HepG2 (cell line): ENCODE data around the gene TRIM28. TPM values are rescaled to one million over a fixed set of nuclear protein-coding genes. Genes with fewer than 3 reads are reported as not detected.

Experiments used
- CENPT ChIP-seq: sonication (generic); formaldehyde crosslinking; IDR thresholded peaks from 2 replicates; pipeline ENCODE4 v1.8.0; 2022; ENCODE audit warnings: low read depth, mild to moderate bottlenecking, moderate library complexity, missing genetic modification reagents
- E2F5 ChIP-seq: sonication (generic); formaldehyde crosslinking; conservative IDR thresholded peaks from 2 replicates; pipeline ENCODE4 v1.4.0; 2020; ENCODE audit warnings: missing genetic modification reagents
- EHMT2 ChIP-seq: fragments of 200-600 bp; sonication (generic); IDR thresholded peaks from 2 replicates; pipeline ENCODE4 v1.7.0; 2017; ENCODE audit warnings: antibody characterized with exemption, low read depth, low read length, borderline replicate concordance
- FOXK2 ChIP-seq: fragments of 450-650 bp; IDR thresholded peaks from 2 replicates; pipeline ENCODE4 v1.6.1; 2016
- GATAD2A ChIP-seq: IDR thresholded peaks from 2 replicates; pipeline ENCODE4 v1.6.1; 2016
- HMG20A ChIP-seq: IDR thresholded peaks from 2 replicates; pipeline ENCODE4 v1.6.1; 2016; ENCODE audit warnings: borderline replicate concordance
- HNF4A ChIP-seq: sonication (generic); formaldehyde crosslinking; IDR thresholded peaks from 2 replicates; pipeline ENCODE4 v1.4.0; 2020; ENCODE audit warnings: missing genetic modification reagents
- JUN ChIP-seq: sonication (generic); formaldehyde crosslinking; IDR thresholded peaks from 2 replicates; pipeline ENCODE4 v1.4.0; 2020; ENCODE audit warnings: mild to moderate bottlenecking, missing genetic modification reagents
- KLF9 ChIP-seq: IDR thresholded peaks from 2 replicates; pipeline ENCODE4 v1.6.1; 2016; ENCODE audit warnings: low read depth
- MAFK ChIP-seq, 2 experiments: IDR thresholded peaks in 1 of 2; conservative IDR thresholded peaks in 1 of 2; 2 replicates each; pipeline ENCODE4 v1.6.1; 2011; ENCODE audit warnings: improper control_type of control experiment in 2 of 2, low read length in 2 of 2
- MTF1 ChIP-seq: sonication (generic); formaldehyde crosslinking; IDR thresholded peaks from 2 replicates; pipeline ENCODE4 v1.5.0; 2020; ENCODE audit warnings: missing genetic modification reagents
- MYNN ChIP-seq: sonication (generic); formaldehyde crosslinking; IDR thresholded peaks from 2 replicates; pipeline ENCODE4 v1.4.0; 2020; ENCODE audit warnings: mild to moderate bottlenecking, low read depth, missing genetic modification reagents
- MZF1 ChIP-seq: sonication (generic); formaldehyde crosslinking; IDR thresholded peaks from 2 replicates; pipeline ENCODE4 v1.8.1; 2023; ENCODE audit warnings: mild to moderate bottlenecking, missing genetic modification reagents, borderline replicate concordance
- NPAS2 ChIP-seq: sonication (generic); formaldehyde crosslinking; IDR thresholded peaks from 2 replicates; pipeline ENCODE4 v1.8.0; 2022; ENCODE audit warnings: mild to moderate bottlenecking, missing genetic modification reagents, borderline replicate concordance
- SCMH1 ChIP-seq: sonication (generic); formaldehyde crosslinking; IDR thresholded peaks from 2 replicates; pipeline ENCODE4 v1.9.0; 2021; ENCODE audit warnings: missing genetic modification reagents, mild to moderate bottlenecking, borderline replicate concordance
- SNRNP70 ChIP-seq: fragments of 200-400 bp; formaldehyde crosslinking; IDR thresholded peaks from 2 replicates; pipeline ENCODE4 v1.6.1; 2017; ENCODE audit warnings: mild to moderate bottlenecking, low read depth, low read length, moderate library complexity
- TBX3 ChIP-seq: fragments of 450-650 bp; IDR thresholded peaks from 2 replicates; pipeline ENCODE4 v1.6.1; 2017; ENCODE audit warnings: antibody characterized with exemption, mild to moderate bottlenecking, inconsistent platforms, borderline replicate concordance
- ZEB1 ChIP-seq: IDR thresholded peaks from 2 replicates; pipeline ENCODE4 v1.6.1; 2012; ENCODE audit warnings: mild to moderate bottlenecking, low read depth, inconsistent platforms; ENCODE audit not compliant: insufficient replicate concordance
- ZFAT ChIP-seq: sonication (generic); formaldehyde crosslinking; conservative IDR thresholded peaks from 2 replicates; pipeline ENCODE4 v1.8.1; 2023; ENCODE audit warnings: missing genetic modification reagents, inconsistent platforms
- ZFP36L2 ChIP-seq: sonication (generic); formaldehyde crosslinking; IDR thresholded peaks from 2 replicates; pipeline ENCODE4 v1.4.0; 2020; ENCODE audit warnings: missing genetic modification reagents
- ZFP62 ChIP-seq: sonication (generic); formaldehyde crosslinking; IDR thresholded peaks from 2 replicates; pipeline ENCODE4 v1.4.0; 2020; ENCODE audit warnings: missing genetic modification reagents
- ZNF136 ChIP-seq: sonication (generic); formaldehyde crosslinking; IDR thresholded peaks from 2 replicates; pipeline ENCODE4 v1.8.1; 2022; ENCODE audit warnings: low read depth, mild to moderate bottlenecking, moderate library complexity, missing genetic modification reagents
- ZNF451 ChIP-seq: sonication (generic); formaldehyde crosslinking; IDR thresholded peaks from 2 replicates; pipeline ENCODE4 v1.5.0; 2020; ENCODE audit warnings: mild to moderate bottlenecking, missing genetic modification reagents
- ZNF468 ChIP-seq: sonication (generic); formaldehyde crosslinking; IDR thresholded peaks from 2 replicates; pipeline ENCODE4 v1.8.0; 2022; ENCODE audit warnings: mild to moderate bottlenecking, moderate library complexity, missing genetic modification reagents
- ZNF547 ChIP-seq: sonication (generic); formaldehyde crosslinking; IDR thresholded peaks from 2 replicates; pipeline ENCODE4 v1.5.1; 2020; ENCODE audit warnings: mild to moderate bottlenecking, missing genetic modification reagents
- ZNF550 ChIP-seq: sonication (generic); formaldehyde crosslinking; IDR thresholded peaks from 2 replicates; pipeline ENCODE4 v1.4.0; 2020; ENCODE audit warnings: mild to moderate bottlenecking, missing genetic modification reagents, borderline replicate concordance
- ZNF761 ChIP-seq: sonication (generic); formaldehyde crosslinking; conservative IDR thresholded peaks from 2 replicates; pipeline ENCODE4 v1.4.0; 2020; ENCODE audit warnings: mild to moderate bottlenecking, missing genetic modification reagents
- ZNF83 ChIP-seq: sonication (generic); formaldehyde crosslinking; IDR thresholded peaks from 2 replicates; pipeline ENCODE4 v1.4.0; 2020; ENCODE audit warnings: missing genetic modification reagents, mild to moderate bottlenecking, borderline replicate concordance
- polyA plus RNA-seq, 8 experiments: library from polyadenylated mRNA; depleted of rRNA in 3 of 8; stranded (reverse) in 7 of 8; unstranded in 1 of 8; fragments of >200 nt; fragmentation: Illumina TruSeq in 4 of 8; extraction: Trizol in 4 of 8; gene quantifications; 2 replicates each; pipeline versions ENCODE4 v1.2.1 to v1.2.3, GENCODE V29; 2011 to 2016; ENCODE audit warnings: low read depth in 4 of 8, missing spikeins in 1 of 8, mixed read lengths in 1 of 8; ENCODE audit not compliant: insufficient read depth in 1 of 8
- total RNA-seq, 5 experiments: library from RNA; depleted of rRNA; stranded (reverse); fragments of >200 nt; fragmentation: Illumina TruSeq; extraction: Trizol; gene quantifications; 2 replicates each; pipeline ENCODE4 v1.2.3, GENCODE V29; 2016; ENCODE audit warnings: low read depth in 1 of 5
- TF ChIP-seq, protein P1 (sequence below): sonication (generic); formaldehyde crosslinking; IDR thresholded peaks from 2 replicates; pipeline ENCODE4; 2020; ENCODE audit warnings: missing genetic modification reagents, mild to moderate bottlenecking, borderline replicate concordance

Gene TRIM28
- total and polyA plus RNA-seq, 2 of the 13 experiments (the other 11 are each of a cell fraction or from before 2014, with no cell fraction given), result 361 to 439 TPM

DNA sequence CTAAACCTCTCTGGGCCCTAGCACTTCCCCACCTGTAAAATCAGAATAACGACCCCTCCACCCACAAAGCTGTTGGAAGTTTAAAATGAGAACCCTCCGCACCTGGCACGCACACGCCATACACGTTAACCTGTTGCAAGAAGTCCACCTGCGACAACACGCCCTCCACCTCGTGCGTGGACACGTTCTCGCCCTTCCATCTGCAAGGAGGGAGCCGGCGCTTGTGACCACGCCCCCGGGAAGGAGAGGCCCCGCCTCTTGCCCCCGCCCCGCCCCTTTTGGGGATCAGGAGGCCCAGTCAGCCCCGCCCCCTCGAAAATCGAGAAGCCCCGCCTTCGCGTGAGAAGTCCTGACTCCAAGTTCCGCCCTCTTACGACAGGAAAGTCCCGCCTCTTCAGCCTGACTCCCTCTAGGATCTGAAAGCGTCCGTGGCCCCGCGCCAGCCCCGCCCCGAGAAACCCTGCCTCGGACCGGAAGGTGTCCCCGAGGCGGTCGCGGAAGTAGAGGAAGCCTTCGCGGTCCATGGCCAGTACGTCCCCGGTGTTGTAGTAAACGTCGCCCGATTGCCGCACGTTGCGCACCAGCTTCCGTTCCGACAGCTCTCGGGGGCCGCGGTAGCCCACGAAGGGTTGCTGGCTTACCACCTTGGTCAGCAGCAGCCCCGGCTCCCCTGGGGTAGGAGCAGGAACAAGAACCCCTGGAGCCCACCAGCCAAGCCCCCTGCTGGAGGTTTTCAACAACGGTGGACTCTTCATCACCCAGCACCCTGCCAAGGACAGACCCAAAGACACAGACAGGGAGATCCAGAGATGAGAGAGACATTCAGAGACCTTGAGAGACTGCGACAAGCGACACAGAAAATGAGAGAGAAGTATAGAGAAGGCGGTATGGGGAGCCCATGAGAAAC lies 44.6 kb upstream of the TRIM28 start (continued):
- TF ChIP-seq ZNF761 (CRISPR knock-in tag), result no peak; the same call in 1 of the 2 replicates
- peak; percentile 69 for TF ChIP-seq JUN (CRISPR knock-in tag)
- no peak for TF ChIP-seq HNF4A (CRISPR knock-in tag)
- TF ChIP-seq, protein P1, sequence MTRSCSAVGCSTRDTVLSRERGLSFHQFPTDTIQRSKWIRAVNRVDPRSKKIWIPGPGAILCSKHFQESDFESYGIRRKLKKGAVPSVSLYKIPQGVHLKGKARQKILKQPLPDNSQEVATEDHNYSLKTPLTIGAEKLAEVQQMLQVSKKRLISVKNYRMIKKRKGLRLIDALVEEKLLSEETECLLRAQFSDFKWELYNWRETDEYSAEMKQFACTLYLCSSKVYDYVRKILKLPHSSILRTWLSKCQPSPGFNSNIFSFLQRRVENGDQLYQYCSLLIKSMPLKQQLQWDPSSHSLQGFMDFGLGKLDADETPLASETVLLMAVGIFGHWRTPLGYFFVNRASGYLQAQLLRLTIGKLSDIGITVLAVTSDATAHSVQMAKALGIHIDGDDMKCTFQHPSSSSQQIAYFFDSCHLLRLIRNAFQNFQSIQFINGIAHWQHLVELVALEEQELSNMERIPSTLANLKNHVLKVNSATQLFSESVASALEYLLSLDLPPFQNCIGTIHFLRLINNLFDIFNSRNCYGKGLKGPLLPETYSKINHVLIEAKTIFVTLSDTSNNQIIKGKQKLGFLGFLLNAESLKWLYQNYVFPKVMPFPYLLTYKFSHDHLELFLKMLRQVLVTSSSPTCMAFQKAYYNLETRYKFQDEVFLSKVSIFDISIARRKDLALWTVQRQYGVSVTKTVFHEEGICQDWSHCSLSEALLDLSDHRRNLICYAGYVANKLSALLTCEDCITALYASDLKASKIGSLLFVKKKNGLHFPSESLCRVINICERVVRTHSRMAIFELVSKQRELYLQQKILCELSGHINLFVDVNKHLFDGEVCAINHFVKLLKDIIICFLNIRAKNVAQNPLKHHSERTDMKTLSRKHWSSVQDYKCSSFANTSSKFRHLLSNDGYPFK (CRISPR knock-in tag), result peak; percentile 96; the same call in 1 of the 2 replicates
- 0 out of 2 replicates have a peak, but pooled peaks have one; percentile 55 for TF ChIP-seq CENPT (CRISPR knock-in tag)
- no peak for TF ChIP-seq TBX3
- no peak for TF ChIP-seq SNRNP70
- no peak for TF ChIP-seq ZFP62 (CRISPR knock-in tag)
- no peak for TF ChIP-seq ZFP36L2 (CRISPR knock-in tag)
- no peak for TF ChIP-seq ZNF83 (CRISPR knock-in tag)
- TF ChIP-seq HMG20A (CRISPR knock-in tag), result no peak; the same call in 1 of the 2 replicates
- no peak for TF ChIP-seq MTF1 (CRISPR knock-in tag)
- no peak; the same call in 1 of the 2 replicates for TF ChIP-seq ZNF136 (CRISPR knock-in tag)
- peak; percentile 85 for TF ChIP-seq FOXK2
- TF ChIP-seq E2F5 (CRISPR knock-in tag), result no peak
- no peak for TF ChIP-seq SCMH1 (CRISPR knock-in tag)
- TF ChIP-seq MYNN (CRISPR knock-in tag), result no peak
- TF ChIP-seq GATAD2A (CRISPR knock-in tag), result peak; percentile 87; the same call in 1 of the 2 replicates
- TF ChIP-seq MZF1 (CRISPR knock-in tag), result no peak
- no peak for TF ChIP-seq ZEB1
- TF ChIP-seq ZFAT (CRISPR knock-in tag), result no peak
- TF ChIP-seq ZNF451, result peak; percentile 41; the same call in 1 of the 2 replicates
- 0 out of 2 replicates have a peak, but pooled peaks have one; percentile 14 for TF ChIP-seq KLF9 (CRISPR knock-in tag)
- no peak; the same call in 1 of the 2 replicates for TF ChIP-seq ZNF547 (CRISPR knock-in tag)
- no peak for TF ChIP-seq ZNF468 (CRISPR knock-in tag)
- no peak for TF ChIP-seq NPAS2 (CRISPR knock-in tag)
- no peak for TF ChIP-seq ZNF550
- TF ChIP-seq MAFK (conservative IDR thresholded peaks at IDR 0.05 in 1 of 2, IDR thresholded peaks at IDR 0.05 in 1 of 2; ENCODE audit: low read length in 2 of 2), result no peak
- TF ChIP-seq EHMT2, result no peak
